ENCODE measurements around the gene NME7.

NME7 gene

GRCh38 chr1:169207797-169208520, 159.6 kb downstream of the NME7 start:
- TF ChIP-seq, protein P1, sequence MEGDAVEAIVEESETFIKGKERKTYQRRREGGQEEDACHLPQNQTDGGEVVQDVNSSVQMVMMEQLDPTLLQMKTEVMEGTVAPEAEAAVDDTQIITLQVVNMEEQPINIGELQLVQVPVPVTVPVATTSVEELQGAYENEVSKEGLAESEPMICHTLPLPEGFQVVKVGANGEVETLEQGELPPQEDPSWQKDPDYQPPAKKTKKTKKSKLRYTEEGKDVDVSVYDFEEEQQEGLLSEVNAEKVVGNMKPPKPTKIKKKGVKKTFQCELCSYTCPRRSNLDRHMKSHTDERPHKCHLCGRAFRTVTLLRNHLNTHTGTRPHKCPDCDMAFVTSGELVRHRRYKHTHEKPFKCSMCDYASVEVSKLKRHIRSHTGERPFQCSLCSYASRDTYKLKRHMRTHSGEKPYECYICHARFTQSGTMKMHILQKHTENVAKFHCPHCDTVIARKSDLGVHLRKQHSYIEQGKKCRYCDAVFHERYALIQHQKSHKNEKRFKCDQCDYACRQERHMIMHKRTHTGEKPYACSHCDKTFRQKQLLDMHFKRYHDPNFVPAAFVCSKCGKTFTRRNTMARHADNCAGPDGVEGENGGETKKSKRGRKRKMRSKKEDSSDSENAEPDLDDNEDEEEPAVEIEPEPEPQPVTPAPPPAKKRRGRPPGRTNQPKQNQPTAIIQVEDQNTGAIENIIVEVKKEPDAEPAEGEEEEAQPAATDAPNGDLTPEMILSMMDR (conservative IDR thresholded peaks at IDR 0.05; ENCODE audit: low read depth) = no peak
- ChIA-PET CTCF (interaction anchor here (0.5 to 1.0 kb wide), 2 partner anchors 338 to 1428 kb away, joined by 3 to 5 read pairs; no protein-coding TSS in a partner anchor), POLR2A (ENCODE audit: low non-redundant PET) (no interaction called here)
- no peak overlapping the region for H3K27ac ChIP-seq
- no peak for DNase-seq (ENCODE audit: low spot score)

DNA sequence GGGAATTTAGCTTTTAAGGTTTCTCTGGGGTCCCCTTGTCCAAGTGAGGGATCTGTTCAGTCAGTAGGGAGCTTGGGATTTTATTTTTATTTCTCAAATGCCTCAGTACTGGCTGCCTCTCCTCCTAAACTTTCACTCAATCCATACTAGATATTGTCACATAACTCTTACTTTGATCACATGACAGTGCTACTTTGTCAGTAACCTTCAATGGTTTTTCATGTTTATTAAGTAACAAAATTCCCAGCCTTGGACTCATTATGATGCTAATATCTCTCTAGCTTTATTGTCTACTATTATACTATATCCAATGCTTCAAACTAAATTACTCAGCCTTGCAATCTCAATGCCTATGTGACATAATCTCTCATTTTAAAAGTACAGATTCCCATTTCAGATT, 163.4 kb downstream of the NME7 start:
- ChIA-PET POLR2A (ENCODE audit: low non-redundant PET) (no interaction called here), CTCF (no interaction called here)
- TF ChIP-seq, protein P1 (conservative IDR thresholded peaks at IDR 0.05; ENCODE audit: low read depth) = no peak
- no peak overlapping the region for H3K27ac ChIP-seq
- no peak for DNase-seq (ENCODE audit: low spot score)

DNA sequence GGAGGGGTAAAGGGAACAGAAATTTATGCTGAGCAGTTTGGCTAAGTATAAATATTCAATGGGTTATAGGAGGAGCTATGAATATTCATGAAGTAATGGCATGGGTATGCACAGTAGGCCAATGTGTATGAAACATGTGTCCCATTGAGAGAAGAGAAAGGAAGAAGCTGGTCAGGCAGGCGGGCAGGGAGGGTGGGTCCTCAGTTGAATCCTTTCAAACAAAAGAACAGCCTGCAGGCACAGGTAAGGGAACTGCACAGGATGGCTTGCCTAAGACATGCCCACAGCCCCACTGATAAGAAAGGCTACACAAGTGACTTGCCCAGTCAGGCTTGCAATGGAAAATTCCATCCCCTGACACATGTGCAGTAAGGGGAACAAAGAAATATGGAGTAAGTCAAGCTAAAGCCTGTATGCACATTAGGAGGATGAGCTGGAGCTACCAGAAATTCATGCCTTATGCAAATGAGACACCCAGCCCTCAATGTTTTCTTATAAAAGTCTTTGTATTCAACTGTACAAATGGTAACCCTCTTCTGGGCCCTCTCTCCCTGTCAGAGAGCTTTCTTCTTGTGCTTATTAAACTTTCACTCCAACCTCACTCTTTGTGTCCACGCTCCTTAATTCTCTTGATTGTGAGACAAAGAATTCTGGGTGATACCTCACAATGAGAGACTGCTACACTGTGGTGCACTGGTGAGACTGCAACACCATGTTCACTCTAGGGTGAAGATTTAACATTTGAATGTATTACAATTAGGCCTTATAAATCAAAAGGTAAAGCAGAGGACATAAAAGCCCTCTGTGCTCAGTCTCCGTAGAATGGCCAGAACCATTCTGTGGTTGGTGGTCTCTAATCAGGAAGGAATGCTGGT, 164.6 kb downstream of the NME7 start:
- CTCF ChIA-PET = interaction anchor here (0.5 to 1.1 kb wide), 2 partner anchors 11 to 91 kb away, joined by 3 read pairs; no protein-coding TSS in a partner anchor

DNA sequence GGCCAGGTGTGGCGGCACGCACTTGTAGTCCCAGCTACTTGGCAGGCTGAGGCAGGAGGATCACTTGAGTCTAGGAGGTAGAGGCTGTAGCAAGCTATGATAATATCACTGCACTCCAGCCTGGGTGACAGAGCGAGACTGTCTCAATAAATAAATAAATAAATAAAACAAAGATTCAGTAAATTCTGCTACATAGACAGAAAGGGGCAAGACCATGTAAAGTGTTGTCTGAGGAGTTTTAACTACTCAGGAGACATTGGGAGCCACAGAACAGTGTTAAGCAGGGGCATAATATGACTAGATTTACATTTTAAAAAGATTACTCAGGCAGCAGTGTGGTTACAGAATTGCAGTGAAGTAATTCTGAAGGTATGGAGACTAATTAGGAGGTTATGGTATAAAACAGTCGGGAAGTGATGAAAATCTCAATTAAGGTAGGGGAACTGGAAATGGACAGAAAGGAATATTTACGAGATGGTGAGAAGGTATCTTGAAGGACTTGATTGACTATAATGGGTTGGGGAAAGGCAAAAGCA, 166.4 kb downstream of the NME7 start:
- no peak overlapping the region for H3K27ac ChIP-seq
- TF ChIP-seq, protein P1 (conservative IDR thresholded peaks at IDR 0.05; ENCODE audit: low read depth) = no peak
- POLR2A ChIA-PET (ENCODE audit: low non-redundant PET) = no interaction called here
- CTCF ChIA-PET = interaction anchor here (0.6 kb wide), 1 partner anchor 148 kb away, joined by 3 read pairs; no protein-coding TSS in a partner anchor
- no peak for DNase-seq (ENCODE audit: low spot score)

More for the DNA sequence above, 164.6 kb downstream of the NME7 start:
- POLR2A ChIA-PET (ENCODE audit: low non-redundant PET) = no interaction called here
- no peak for DNase-seq (ENCODE audit: low spot score)
- TF ChIP-seq, protein P1 (conservative IDR thresholded peaks at IDR 0.05; ENCODE audit: low read depth) = no peak
- no peak overlapping the region for H3K27ac ChIP-seq

DNA sequence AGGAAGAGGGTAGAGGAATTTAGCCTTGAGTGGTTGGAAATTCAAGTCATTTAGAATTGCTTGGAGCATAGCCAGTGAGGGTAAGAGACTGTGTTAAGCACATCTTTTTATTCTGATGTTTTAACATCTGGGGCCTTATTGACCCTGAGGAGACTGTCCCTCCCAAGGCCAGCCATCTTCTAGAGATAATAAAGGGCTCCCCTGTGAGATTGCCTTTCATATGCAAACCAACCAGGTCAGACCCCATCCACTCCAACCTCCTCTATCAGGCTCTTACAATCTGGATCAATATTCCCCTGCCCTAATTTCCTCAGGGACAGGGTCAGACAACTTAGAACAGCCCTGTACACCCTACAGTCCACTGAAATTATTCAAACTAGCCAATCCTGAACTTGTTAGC, 167.3 kb downstream of the NME7 start:
- CTCF ChIA-PET = interaction anchor here (0.6 kb wide), 1 partner anchor 149 kb away, joined by 3 read pairs; no protein-coding TSS in a partner anchor
- DNase-seq (ENCODE audit: low spot score) = no peak
- H3K27ac ChIP-seq = no peak overlapping the region
- POLR2A ChIA-PET (ENCODE audit: low non-redundant PET) = no interaction called here
- TF ChIP-seq, protein P1 (conservative IDR thresholded peaks at IDR 0.05; ENCODE audit: low read depth) = no peak

- CTCF ChIA-PET = no interaction called here
- TF ChIP-seq, protein P1 (conservative IDR thresholded peaks at IDR 0.05; ENCODE audit: low read depth) = no peak
- DNase-seq (ENCODE audit: low spot score) = no peak
- POLR2A ChIA-PET (ENCODE audit: low non-redundant PET) = no interaction called here
- no peak overlapping the region for H3K27ac ChIP-seq
These were observed 171.0 kb downstream of the NME7 start for GRCh38 chr1:169196581-169196980.
